ENCODE results near the gene TPM4. TPM values are rescaled to one million over a fixed set of nuclear protein-coding genes. Genes with fewer than 3 reads are reported as not detected.
A peak's percentile ranks its signal among the peaks of the same experiment; 100 is the strongest.
"Not testable (repeated sequence)": the region's sequence is repeated elsewhere in the genome, so short reads cannot be mapped to it uniquely, and the experiment has no call there.

TPM4 gene
- polyA plus RNA-seq, 3 donors, result 144 to 170 (median 146) TPM

GRCh38 chr19:16118489-16119033 is 42.3 kb downstream of the TPM4 start:
- 0% methylated on average over 8 of the region's 12 CpGs for WGBS (ENCODE audit: insufficient coverage)

GRCh38 chr19:16119075-16119857 is 43.0 kb downstream of the TPM4 start:
- Histone ChIP-seq H3K79me2 (ENCODE audit: insufficient read depth, low read length) (peaks cover 82% of the 10 kb centered on the region), H3K4me2 (replicated peaks; ENCODE audit: extremely low read depth, low read length, poor library complexity, severe bottlenecking) (peak overlapping the region; percentile 69), H3K4me3 (replicated peaks in 1 of 3; ENCODE audit: low read depth in 2 of 3, low read length in 3 of 3) (peak overlapping the region in 1 of 3 experiments; percentile 65), H4K20me1 (ENCODE audit: insufficient read depth, low read length) (peaks cover 20% of the 10 kb centered on the region), H3K27ac (ENCODE audit: low read depth in 1 of 2, low read length in 2 of 2) (peak overlapping the region; percentile 89 to 96), H3K9ac (ENCODE audit: insufficient read depth, low read length, poor library complexity, severe bottlenecking) (peak overlapping the region; percentile 42), H3K4me1 (ENCODE audit: control insufficient read depth in 1 of 2, insufficient read depth in 2 of 2, low read length in 2 of 2) (peaks cover 62% of the 10 kb centered on the region in 2 donors), H3K36me3 (replicated peaks in 1 of 2; ENCODE audit: control insufficient read depth in 1 of 2, insufficient read depth in 2 of 2, low read length in 2 of 2) (peaks cover 46 to 55% of the 10 kb centered on the region in 2 donors)
- not testable (repeated sequence) for H2AFZ ChIP-seq (ENCODE audit: insufficient read depth, low read depth, low read length, poor library complexity, severe bottlenecking); H3K27me3 ChIP-seq (ENCODE audit: control insufficient read depth in 2 of 2, insufficient read depth in 2 of 2, low read length in 2 of 2); H3K9me3 Mint-ChIP-seq; H3K9me3 ChIP-seq (replicated peaks in 1 of 2; ENCODE audit: control insufficient read depth in 1 of 2, insufficient read depth in 1 of 2, low read length in 2 of 2); H3K27me3 Mint-ChIP-seq (ENCODE audit: low read depth in 3 of 3)
- 66% methylated on average over 10 of the region's 19 CpGs for WGBS (ENCODE audit: insufficient coverage)
- peaks cover 56% of the 10 kb centered on the region for H3K4me1 Mint-ChIP-seq
- intact Hi-C loops (cut with micrococcal nuclease), result loop anchor here in 1 of 2 donors (5.0 kb wide), 1 partner anchor 57 kb away; no protein-coding TSS in a partner anchor
- H3K36me3 Mint-ChIP-seq, result peaks cover 37 to 76% of the 10 kb centered on the region in 2 donors
- H3K4me3 Mint-ChIP-seq, result peak overlapping the region; percentile 51 to 78
- peak overlapping the region; percentile 92 to 98 (median 96) for H3K27ac Mint-ChIP-seq
- peak; percentile 80 to 92 (median 88) for DNase-seq

More at GRCh38 chr19:16118489-16119033, 42.3 kb downstream of the TPM4 start:
- no peaks in the 10 kb centered on the region for H3K27me3 ChIP-seq (ENCODE audit: control insufficient read depth in 2 of 2, insufficient read depth in 2 of 2, low read length in 2 of 2)
- Mint-ChIP-seq H3K4me1 (peaks cover 61% of the 10 kb centered on the region), H3K4me3 (peak overlapping the region; percentile 51 to 78), H3K27me3 (ENCODE audit: low read depth in 3 of 3) (peaks cover 0 to 5% (median 2%) of the 10 kb centered on the region in 3 donors), H3K36me3 (peaks cover 35 to 76% of the 10 kb centered on the region in 2 donors), H3K9me3 (peaks cover 0 to 2% (median 0%) of the 10 kb centered on the region in 7 donors), H3K27ac (peak overlapping the region; percentile 92 to 98 (median 96))
- no peak for TF ChIP-seq CTCF (IDR thresholded peaks at IDR 0.05)
- H2AFZ ChIP-seq (ENCODE audit: insufficient read depth, low read depth, low read length, poor library complexity, severe bottlenecking), result peak overlapping the region; percentile 18
- H3K79me2 ChIP-seq (ENCODE audit: insufficient read depth, low read length), result peaks cover 82% of the 10 kb centered on the region
- peak overlapping the region; percentile 89 to 96 for H3K27ac ChIP-seq (ENCODE audit: low read depth in 1 of 2, low read length in 2 of 2)
- DNase-seq, result peak; percentile 85 to 96 (median 86)
- H3K9me3 ChIP-seq (replicated peaks in 1 of 2; ENCODE audit: control insufficient read depth in 1 of 2, insufficient read depth in 1 of 2, low read length in 2 of 2), result no peaks in the 10 kb centered on the region
- H3K4me3 ChIP-seq (replicated peaks in 1 of 3; ENCODE audit: low read depth in 2 of 3, low read length in 3 of 3), result peak overlapping the region in 1 of 3 experiments; percentile 65
- peak overlapping the region; percentile 39 for H3K9ac ChIP-seq (ENCODE audit: insufficient read depth, low read length, poor library complexity, severe bottlenecking)
- peaks cover 15% of the 10 kb centered on the region for H4K20me1 ChIP-seq (ENCODE audit: insufficient read depth, low read length)
- peaks cover 69% of the 10 kb centered on the region in 2 donors for H3K4me1 ChIP-seq (ENCODE audit: control insufficient read depth in 1 of 2, insufficient read depth in 2 of 2, low read length in 2 of 2)
- intact Hi-C loops (cut with micrococcal nuclease), result loop anchor here in 1 of 2 donors (5.0 kb wide), 1 partner anchor 56 kb away; no protein-coding TSS in a partner anchor
- peaks cover 42 to 48% of the 10 kb centered on the region in 2 donors for H3K36me3 ChIP-seq (replicated peaks in 1 of 2; ENCODE audit: control insufficient read depth in 1 of 2, insufficient read depth in 2 of 2, low read length in 2 of 2)
- peak overlapping the region; percentile 69 for H3K4me2 ChIP-seq (replicated peaks; ENCODE audit: extremely low read depth, low read length, poor library complexity, severe bottlenecking)

All from CD14-positive monocyte (primary cell).